ENCODE data around the gene DRD5. TPM values are rescaled to one million over a fixed set of nuclear protein-coding genes. Genes with fewer than 3 reads are reported as not detected.

Gene DRD5
- total RNA-seq, 1 donor from 2014 or later, result not detected

DNA sequence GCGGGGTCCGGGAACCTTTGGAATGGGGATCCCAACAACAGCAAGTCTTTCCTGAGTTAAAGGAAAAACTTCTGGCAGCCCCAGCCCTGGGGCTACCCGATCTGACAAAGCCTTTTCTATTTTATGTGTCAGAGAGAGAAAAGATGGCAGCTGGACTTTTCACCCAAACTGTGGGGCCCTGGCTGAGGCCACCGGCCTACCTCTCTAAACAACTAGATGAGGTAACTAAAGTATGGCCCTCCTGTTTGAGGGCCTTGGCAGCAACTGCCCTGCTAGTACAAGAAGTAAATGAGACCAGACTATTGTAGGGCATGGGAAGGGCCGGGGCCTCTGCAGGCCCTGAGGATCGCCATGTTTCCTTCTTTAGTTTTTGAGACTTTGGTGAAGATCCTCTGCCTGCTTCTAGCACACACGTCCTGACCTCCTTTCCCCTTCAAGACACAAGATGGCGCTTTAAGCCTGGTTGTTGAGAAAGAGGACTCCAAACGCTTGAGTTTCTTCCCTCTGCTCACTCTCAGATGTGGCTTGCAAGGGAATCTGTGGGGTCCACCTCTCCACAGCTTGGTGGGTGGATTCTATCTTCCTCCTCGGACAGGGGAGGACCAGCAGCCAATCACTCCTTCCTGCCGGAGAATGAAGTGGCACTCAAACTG lies 18.5 kb upstream of the DRD5 start:
- peaks cover 31% of the 10 kb centered on the region for H3K27me3 ChIP-seq (ENCODE audit: low read depth)
- H3K27ac ChIP-seq (replicated peaks), result no peak overlapping the region
- no peak overlapping the region for H3K4me3 ChIP-seq
- H3K36me3 ChIP-seq, result no peaks in the 10 kb centered on the region
- no peak for DNase-seq
- H3K9me3 ChIP-seq (replicated peaks), result no peaks in the 10 kb centered on the region
- no peaks in the 10 kb centered on the region for H3K4me1 ChIP-seq
- TF ChIP-seq, protein P1, sequence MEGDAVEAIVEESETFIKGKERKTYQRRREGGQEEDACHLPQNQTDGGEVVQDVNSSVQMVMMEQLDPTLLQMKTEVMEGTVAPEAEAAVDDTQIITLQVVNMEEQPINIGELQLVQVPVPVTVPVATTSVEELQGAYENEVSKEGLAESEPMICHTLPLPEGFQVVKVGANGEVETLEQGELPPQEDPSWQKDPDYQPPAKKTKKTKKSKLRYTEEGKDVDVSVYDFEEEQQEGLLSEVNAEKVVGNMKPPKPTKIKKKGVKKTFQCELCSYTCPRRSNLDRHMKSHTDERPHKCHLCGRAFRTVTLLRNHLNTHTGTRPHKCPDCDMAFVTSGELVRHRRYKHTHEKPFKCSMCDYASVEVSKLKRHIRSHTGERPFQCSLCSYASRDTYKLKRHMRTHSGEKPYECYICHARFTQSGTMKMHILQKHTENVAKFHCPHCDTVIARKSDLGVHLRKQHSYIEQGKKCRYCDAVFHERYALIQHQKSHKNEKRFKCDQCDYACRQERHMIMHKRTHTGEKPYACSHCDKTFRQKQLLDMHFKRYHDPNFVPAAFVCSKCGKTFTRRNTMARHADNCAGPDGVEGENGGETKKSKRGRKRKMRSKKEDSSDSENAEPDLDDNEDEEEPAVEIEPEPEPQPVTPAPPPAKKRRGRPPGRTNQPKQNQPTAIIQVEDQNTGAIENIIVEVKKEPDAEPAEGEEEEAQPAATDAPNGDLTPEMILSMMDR (IDR thresholded peaks at IDR 0.05; ENCODE audit: borderline replicate concordance), result peak; percentile 77
- intact Hi-C loops (cut with micrococcal nuclease), result loop anchor here (5.0 kb wide), 2 partner anchors 249 to 299 kb away; no protein-coding TSS in a partner anchor

DNA sequence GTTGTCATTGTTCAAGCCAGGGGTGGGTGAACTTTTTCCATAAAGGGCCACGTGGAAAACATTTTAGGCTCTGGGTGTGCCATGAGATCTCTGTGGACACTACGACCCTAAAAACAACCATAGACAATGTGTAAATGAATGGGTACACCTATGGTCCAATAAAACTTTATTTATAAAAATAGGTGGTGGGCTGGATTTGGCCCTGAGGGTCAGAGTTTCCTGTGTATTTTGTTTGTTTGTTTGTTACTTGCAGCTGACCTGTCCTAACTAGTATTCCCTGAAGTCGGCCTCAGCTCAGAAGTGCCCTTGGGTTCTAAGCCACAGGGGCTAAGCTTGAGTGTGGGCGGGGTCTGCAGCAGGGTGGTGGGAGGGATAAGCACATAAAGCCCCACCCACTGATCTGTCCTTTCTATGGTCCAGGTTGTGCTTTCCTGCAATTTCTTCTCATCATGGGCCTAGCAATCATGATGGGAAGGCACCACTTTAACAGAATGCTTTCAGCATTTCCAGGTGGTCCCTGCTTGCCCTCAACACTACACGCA lies 17.2 kb upstream of the DRD5 start:
- Histone ChIP-seq H3K36me3 (no peaks in the 10 kb centered on the region), H3K4me1 (no peaks in the 10 kb centered on the region), H3K9me3 (replicated peaks) (no peaks in the 10 kb centered on the region), H3K27me3 (ENCODE audit: low read depth) (peaks cover 21% of the 10 kb centered on the region), H3K4me3 (no peak overlapping the region), H3K27ac (replicated peaks) (no peak overlapping the region)
- TF ChIP-seq, protein P1 (IDR thresholded peaks at IDR 0.05; ENCODE audit: borderline replicate concordance), result no peak
- DNase-seq, result no peak
- intact Hi-C loops (cut with micrococcal nuclease), result loop anchor here (5.0 kb wide), 2 partner anchors 248 to 298 kb away; no protein-coding TSS in a partner anchor

DNA sequence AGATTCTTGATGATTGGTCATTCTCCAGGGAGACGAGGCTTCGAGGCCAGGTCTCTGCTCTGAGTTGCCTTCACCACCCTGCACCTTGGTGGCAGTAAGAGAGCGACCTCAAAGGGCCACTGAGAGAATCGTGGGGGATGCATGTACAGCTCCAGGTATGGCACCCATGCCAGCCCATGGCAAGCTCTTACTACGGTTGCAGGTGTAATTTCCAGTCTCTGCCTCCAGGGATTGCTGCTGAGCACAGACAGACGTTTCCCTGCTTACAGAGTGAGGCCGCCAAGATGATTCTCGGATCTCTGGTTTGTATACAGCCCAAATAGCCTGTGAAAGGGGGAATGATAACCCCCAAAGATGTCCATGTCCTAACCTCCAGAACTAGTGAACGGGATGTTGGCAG lies 16.3 kb upstream of the DRD5 start:
- Histone ChIP-seq H3K27me3 (ENCODE audit: low read depth) (peaks cover 15% of the 10 kb centered on the region), H3K4me3 (no peak overlapping the region), H3K4me1 (no peaks in the 10 kb centered on the region), H3K36me3 (no peaks in the 10 kb centered on the region), H3K27ac (replicated peaks) (no peak overlapping the region), H3K9me3 (replicated peaks) (no peaks in the 10 kb centered on the region)
- DNase-seq, result no peak
- TF ChIP-seq, protein P1 (IDR thresholded peaks at IDR 0.05; ENCODE audit: borderline replicate concordance), result peak; percentile 67
- intact Hi-C loops (cut with micrococcal nuclease), result no loop called here

DNA sequence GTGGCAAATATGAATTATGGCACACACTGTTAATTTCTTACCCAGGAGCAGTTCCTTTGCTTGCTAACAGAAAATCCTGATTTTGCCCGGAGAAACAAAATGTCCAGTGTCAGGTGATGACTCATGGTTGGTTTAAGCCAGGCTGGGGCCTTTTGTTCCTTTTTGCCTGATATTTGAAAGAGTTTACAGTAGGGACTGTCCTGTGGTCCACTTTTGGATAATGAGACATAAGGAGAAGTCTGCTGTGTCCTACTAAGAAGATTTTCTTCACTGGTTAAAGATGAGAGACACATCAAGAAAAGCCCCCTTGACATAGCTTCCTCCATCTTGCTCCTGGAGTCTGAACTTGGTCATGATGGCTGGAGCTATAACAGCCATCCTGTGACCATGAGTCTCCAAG lies 12.1 kb upstream of the DRD5 start:
- no peak overlapping the region for H3K4me3 ChIP-seq
- TF ChIP-seq, protein P1 (IDR thresholded peaks at IDR 0.05; ENCODE audit: borderline replicate concordance), result no peak
- no peak for DNase-seq
- intact Hi-C loops (cut with micrococcal nuclease), result no loop called here
- H3K36me3 ChIP-seq, result no peaks in the 10 kb centered on the region
- peaks cover 21% of the 10 kb centered on the region for H3K27me3 ChIP-seq (ENCODE audit: low read depth)
- no peaks in the 10 kb centered on the region for H3K9me3 ChIP-seq (replicated peaks)
- no peaks in the 10 kb centered on the region for H3K4me1 ChIP-seq
- no peak overlapping the region for H3K27ac ChIP-seq (replicated peaks)

DNA sequence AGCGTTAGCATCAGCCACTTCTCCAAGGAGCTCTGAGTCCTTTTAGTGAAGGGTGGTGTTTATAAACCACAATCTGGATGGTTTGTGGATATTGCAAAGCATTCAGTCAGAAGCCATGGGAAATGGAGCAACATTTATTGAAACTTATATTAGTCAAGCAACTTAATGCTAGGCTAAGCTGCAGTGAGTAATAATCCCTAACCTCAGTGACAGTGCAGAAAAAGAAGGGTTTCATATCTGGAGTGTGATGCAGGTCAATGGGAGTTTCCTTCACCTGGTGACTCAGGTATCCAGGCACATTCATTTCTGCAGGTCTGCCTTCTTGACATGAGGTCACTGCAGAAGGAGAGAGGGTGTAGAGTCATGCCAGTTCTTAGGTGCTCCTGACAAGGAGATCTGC lies 10.4 kb upstream of the DRD5 start:
- no peak for DNase-seq
- Histone ChIP-seq H3K27me3 (ENCODE audit: low read depth) (peaks cover 28% of the 10 kb centered on the region), H3K9me3 (replicated peaks) (no peaks in the 10 kb centered on the region), H3K4me3 (no peak overlapping the region), H3K4me1 (no peaks in the 10 kb centered on the region), H3K27ac (replicated peaks) (no peak overlapping the region), H3K36me3 (no peaks in the 10 kb centered on the region)
- TF ChIP-seq, protein P1 (IDR thresholded peaks at IDR 0.05; ENCODE audit: borderline replicate concordance), result no peak
- intact Hi-C loops (cut with micrococcal nuclease), result no loop called here

All from left ventricle myocardium inferior (tissue), 1 donor.